ENCODE results near the gene CD209. TPM values are rescaled to one million over a fixed set of nuclear protein-coding genes. Genes with fewer than 3 reads are reported as not detected.

Gene CD209
- total RNA-seq, 1 experiment from 2014 or later, result not detected

DNA sequence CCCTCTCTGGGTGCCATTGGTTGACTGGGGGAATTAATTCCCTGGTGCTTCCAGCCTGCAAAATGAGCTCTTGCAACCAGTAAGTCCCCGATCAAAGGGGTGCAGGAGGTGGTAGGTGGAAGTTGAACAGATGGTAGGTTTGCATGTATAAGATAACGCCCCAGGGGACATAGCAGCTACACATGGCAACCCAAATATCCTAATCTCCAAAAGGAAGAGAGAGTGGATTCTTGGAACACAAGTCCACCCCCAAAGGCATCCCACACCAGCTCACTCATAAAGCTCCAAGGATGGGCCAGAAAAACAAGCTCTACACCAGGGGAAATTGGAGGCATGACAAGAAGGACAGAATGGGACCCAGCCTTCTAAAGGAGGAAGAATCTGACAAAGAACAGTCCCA is 4.8 kb downstream of the CD209 start:
- H3K9me2 ChIP-seq (ENCODE audit: insufficient read depth), result no peaks in the 10 kb centered on the region
- POLR2A ChIA-PET, result no interaction called here
- no peaks in the 10 kb centered on the region for H3K36me3 ChIP-seq (ENCODE audit: control insufficient read depth in 1 of 2, insufficient read depth in 2 of 2, low read length in 2 of 2)
- peaks cover 20% of the 10 kb centered on the region for H3K27me3 ChIP-seq (ENCODE audit: insufficient read depth, low read length)
- TF ChIP-seq ZFX (IDR thresholded peaks at IDR 0.05), result no peak
- no peak for TF ChIP-seq POLR2A (IDR thresholded peaks at IDR 0.05; ENCODE audit: borderline replicate concordance, extremely low read depth, insufficient read depth, insufficient read length)
- no peaks in the 10 kb centered on the region for H3K4me1 ChIP-seq (ENCODE audit: control insufficient read depth in 1 of 2, insufficient read depth in 2 of 2, low read length in 2 of 2)
- intact Hi-C loops (cut with micrococcal nuclease), result no loop called here
- BruUV-seq (replicated peaks), result no TSS peak
- no peak for ATAC-seq
- no peak overlapping the region for H3K4me2 ChIP-seq (ENCODE audit: low read length)
- CTCF ChIA-PET, result no interaction called here
- H3K9ac ChIP-seq (ENCODE audit: low read length), result no peak overlapping the region
- no peaks in the 10 kb centered on the region for H3K9me3 ChIP-seq (ENCODE audit: control insufficient read depth in 1 of 2, insufficient read depth in 1 of 2, low read depth in 1 of 2, low read length in 2 of 2)
- H3K27ac ChIP-seq (ENCODE audit: low read depth, low read length), result no peak overlapping the region
- no peak overlapping the region for H3K4me3 ChIP-seq (replicated peaks in 1 of 2; ENCODE audit: low read depth in 1 of 2, low read length in 2 of 2)
- RAD21 ChIA-PET (ENCODE audit: low non-redundant PET in 1 of 2, low total read pairs in 2 of 2, uncharacterized antibody in 2 of 2, unreplicated experiment in 2 of 2), result no interaction called here
- no peaks in the 10 kb centered on the region for H3K79me2 ChIP-seq (ENCODE audit: insufficient read depth, low read length)
- no peak overlapping the region for H2AFZ ChIP-seq (ENCODE audit: low read depth, low read length, poor library complexity, severe bottlenecking)
- no peaks in the 10 kb centered on the region for H4K20me1 ChIP-seq (ENCODE audit: insufficient read depth)
- DNase-seq (ENCODE audit: low read depth, low spot score), result no peak

DNA sequence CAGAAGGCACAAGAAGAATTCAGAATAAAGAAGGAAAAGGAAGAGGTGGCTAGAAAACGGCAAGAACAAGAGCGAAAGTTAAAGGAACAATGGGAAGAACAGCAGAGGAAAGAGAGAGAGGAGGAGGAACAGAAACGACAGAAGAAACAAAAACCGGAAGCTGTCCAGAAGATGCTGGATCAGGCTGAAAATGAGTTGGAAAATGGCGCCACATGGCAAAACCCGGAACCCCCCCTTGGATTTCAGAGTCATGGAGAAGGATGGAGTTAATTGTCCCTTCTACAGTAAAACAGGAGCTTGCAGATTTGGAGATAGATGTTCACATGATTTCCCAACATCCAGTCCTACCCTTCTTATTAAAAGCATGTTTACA is 6.7 kb downstream of the CD209 start:
- no TSS peak for BruUV-seq (replicated peaks)
- H3K36me3 ChIP-seq (ENCODE audit: control insufficient read depth in 1 of 2, insufficient read depth in 2 of 2, low read length in 2 of 2), result no peaks in the 10 kb centered on the region
- H3K79me2 ChIP-seq (ENCODE audit: insufficient read depth, low read length), result no peaks in the 10 kb centered on the region
- DNase-seq (ENCODE audit: low read depth, low spot score), result no peak
- H4K20me1 ChIP-seq (ENCODE audit: insufficient read depth), result no peaks in the 10 kb centered on the region
- no peak for TF ChIP-seq POLR2AphosphoS5 (IDR thresholded peaks at IDR 0.05; ENCODE audit: low read depth, low read length)
- no peak for TF ChIP-seq CEBPB (IDR thresholded peaks at IDR 0.05; ENCODE audit: low read depth)
- no peak for TF ChIP-seq EZH2 (IDR thresholded peaks at IDR 0.05)
- TF ChIP-seq YY1 (IDR thresholded peaks at IDR 0.05; ENCODE audit: extremely low read depth, insufficient replicate concordance, low read depth, low read length), result no peak
- TF ChIP-seq, protein P1, sequence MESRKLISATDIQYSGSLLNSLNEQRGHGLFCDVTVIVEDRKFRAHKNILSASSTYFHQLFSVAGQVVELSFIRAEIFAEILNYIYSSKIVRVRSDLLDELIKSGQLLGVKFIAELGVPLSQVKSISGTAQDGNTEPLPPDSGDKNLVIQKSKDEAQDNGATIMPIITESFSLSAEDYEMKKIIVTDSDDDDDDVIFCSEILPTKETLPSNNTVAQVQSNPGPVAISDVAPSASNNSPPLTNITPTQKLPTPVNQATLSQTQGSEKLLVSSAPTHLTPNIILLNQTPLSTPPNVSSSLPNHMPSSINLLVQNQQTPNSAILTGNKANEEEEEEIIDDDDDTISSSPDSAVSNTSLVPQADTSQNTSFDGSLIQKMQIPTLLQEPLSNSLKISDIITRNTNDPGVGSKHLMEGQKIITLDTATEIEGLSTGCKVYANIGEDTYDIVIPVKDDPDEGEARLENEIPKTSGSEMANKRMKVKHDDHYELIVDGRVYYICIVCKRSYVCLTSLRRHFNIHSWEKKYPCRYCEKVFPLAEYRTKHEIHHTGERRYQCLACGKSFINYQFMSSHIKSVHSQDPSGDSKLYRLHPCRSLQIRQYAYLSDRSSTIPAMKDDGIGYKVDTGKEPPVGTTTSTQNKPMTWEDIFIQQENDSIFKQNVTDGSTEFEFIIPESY (IDR thresholded peaks at IDR 0.05; ENCODE audit: extremely low read depth, insufficient replicate concordance, low read length), result no peak
- ChIA-PET CTCF (no interaction called here), RAD21 (ENCODE audit: low non-redundant PET in 1 of 2, low total read pairs in 2 of 2, uncharacterized antibody in 2 of 2, unreplicated experiment in 2 of 2) (no interaction called here), POLR2A (interaction anchor here (0.8 kb wide), 1 partner anchor 60 kb away, joined by 3 read pairs; the partner anchor contains the start of gene TRAPPC5)
- peaks cover 29% of the 10 kb centered on the region for H3K27me3 ChIP-seq (ENCODE audit: insufficient read depth, low read length)
- no peak overlapping the region for H2AFZ ChIP-seq (ENCODE audit: low read depth, low read length, poor library complexity, severe bottlenecking)
- no peaks in the 10 kb centered on the region for H3K9me2 ChIP-seq (ENCODE audit: insufficient read depth)
- H3K9ac ChIP-seq (ENCODE audit: low read length), result no peak overlapping the region
- H3K27ac ChIP-seq (ENCODE audit: low read depth, low read length), result no peak overlapping the region
- H3K4me2 ChIP-seq (ENCODE audit: low read length), result no peak overlapping the region
- ATAC-seq, result no peak
- H3K9me3 ChIP-seq (ENCODE audit: control insufficient read depth in 1 of 2, insufficient read depth in 1 of 2, low read depth in 1 of 2, low read length in 2 of 2), result no peaks in the 10 kb centered on the region
- intact Hi-C loops (cut with micrococcal nuclease), result no loop called here
- no peaks in the 10 kb centered on the region for H3K4me1 ChIP-seq (ENCODE audit: control insufficient read depth in 1 of 2, insufficient read depth in 2 of 2, low read length in 2 of 2)
- H3K4me3 ChIP-seq (replicated peaks in 1 of 2; ENCODE audit: low read depth in 1 of 2, low read length in 2 of 2), result no peak overlapping the region

Measured in HCT116 (cell line).